GM19467 (cell line): Measurements from ENCODE around the gene CYGB.

Experiments
- ATAC-seq: cut with Tn5 transposase; IDR thresholded peaks from one replicate; pipeline ENCODE4 v1.9.1; 2021; ENCODE audit warnings: mild to moderate bottlenecking, moderate library complexity; ENCODE audit not compliant: unreplicated experiment

The CYGB gene

DNA sequence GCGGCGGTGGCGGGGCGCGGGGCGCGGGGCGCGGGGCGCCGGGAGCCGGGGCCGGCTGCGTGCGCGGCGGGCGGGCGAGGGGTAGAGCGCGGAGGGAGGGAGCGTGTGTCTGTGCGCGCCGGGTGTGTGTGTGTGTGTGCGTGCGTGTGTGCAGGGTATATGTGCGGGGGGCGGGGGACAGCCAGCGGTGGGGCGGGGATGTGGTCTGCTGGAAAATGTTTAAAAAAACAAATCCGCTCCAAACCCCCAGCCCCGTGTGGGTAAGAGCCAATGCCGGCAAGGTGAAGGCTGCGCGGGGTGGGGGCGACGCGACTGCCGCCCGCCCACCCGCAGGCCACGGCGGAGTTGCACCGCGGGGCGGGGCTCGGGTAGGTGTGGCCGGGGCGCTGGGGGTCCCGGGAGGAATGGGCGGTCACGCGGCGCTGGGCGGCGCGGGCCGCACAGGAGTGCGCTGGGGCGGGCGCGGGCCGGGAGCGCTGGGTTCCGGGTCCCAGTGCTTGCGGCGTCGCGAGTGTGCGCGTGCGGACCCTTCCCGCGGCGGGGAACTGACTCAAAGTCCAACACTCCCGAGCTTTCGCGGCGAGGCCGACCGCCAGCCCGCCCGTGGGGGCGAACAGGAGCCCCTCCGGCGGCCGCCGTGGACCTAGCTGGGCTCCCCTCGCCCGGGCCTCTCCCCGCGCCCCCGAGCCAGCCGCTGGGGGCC, at the start of gene CYGB:
CYGB (minus strand) TSS at position 132 of the 703 bp plus-strand sequence. CDS start 167 bp downstream, outside the sequence.
- no peak for ATAC-seq

DNA sequence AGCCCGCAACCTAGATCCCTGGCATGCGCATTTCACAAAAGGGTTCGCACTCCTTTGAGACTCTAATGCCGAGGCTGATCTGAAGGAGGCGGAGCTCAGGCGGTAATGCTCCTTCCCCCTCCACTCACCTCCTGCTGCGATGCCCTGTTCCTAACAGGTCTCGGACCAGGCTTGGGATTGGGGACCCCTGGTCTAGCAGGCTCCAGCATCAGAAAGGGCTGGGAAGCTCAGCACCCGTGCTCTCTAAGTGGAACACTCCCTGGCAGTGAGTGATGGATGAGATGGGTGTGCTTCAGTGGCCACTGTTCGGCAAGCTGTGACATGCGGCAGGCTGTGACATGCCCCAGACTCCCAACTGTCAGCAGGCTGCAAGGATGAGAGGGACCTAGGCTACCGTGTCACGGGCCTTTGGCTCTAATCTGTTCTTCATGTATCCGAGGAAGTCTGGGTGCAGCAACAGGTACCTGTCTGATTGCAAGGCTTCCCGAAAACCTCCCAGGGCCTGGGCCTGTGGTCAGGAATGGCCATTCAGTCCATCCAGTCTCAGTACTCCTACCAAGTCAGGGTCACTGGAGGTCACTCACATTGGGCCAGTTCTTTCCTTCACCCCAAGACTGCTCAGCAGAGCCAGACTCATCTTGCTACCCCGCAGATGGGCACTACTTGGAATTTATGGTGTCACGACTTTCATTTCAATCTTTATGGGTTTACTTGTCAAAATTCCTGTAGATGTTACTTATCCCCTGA, 49.4 kb upstream of the CYGB start:
- no peak for ATAC-seq

DNA sequence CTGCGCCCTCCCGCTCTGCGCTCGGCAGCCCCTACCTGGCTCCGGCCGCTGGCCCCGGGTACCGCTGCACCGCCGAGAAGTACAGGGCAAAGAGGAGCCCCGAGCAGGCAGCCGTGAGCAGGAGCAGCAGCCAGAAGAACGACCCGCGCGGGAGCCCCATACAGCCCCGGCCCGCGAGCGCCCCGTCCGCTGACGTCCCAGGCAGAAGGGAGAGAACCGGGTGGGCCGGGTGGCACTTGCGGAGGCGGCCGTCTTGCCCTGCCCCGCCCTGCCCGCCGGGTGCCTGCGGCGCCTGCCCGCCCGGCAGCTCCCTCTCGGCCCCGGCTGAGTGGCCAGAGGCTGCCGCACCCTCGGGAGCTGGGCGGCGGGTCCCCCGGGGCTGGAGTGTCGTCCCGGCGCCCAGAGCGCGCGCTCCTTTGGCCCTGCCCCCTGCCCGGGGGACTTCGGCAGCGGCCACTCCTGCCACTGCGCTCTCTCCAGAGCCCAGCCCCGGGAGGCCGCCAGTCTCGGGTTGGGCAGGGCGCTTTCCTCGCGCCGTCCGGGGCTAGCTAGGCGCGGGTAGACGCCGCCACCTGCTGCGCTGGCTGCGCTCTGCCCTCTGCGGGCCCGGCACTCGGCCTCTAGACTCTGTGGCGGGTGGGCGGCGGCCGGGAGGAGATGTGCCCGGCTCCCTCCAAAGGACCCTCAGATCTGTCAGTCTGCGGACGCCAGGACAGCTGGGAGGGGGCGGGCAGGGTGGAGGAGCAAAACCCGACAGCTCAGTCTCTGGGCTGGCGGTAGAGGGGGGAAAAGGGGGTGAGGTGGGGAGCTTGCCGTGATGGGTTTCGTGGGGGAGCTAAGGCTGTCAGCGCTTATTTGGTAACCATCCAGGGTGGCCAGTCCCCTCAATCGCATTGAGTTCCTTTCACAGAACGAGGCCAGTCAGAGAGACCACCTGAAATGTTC, 48.4 kb upstream of the CYGB start, which contains the start of gene ST6GALNAC2:
ST6GALNAC2 (minus strand) TSS at position 212 of the 945 bp plus-strand sequence; CDS start at position 160, 52 bp downstream.
- ATAC-seq: no peak

DNA sequence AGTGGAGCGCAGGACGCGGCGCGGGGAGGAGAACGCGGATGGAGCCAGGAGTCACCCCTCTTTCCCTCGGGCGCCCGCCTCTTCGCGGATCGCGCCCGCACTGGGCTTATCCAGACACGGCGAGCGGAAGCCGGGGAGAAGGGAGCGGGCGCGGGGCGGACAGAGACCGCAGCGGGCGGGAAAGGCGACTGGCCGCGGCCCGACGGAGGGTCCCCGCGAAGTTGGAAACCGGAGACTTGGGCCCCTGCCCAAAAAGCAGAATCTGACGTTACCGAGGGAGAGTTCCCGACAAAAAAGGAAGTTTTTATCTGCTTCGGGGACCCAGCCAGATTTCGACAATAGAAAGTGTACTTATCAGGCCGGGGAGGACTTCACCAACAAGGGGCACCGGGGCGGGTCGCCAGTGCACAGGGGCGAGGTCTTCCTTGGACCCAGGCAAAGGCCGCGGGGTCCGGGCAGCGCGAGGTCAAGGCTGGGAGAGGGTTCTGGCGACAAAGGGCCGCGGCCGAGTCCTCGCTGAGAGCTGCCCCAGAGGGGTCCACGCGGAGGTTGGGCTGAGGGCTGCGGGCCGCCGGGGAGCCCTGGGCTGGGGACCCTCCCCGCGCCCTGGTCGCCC, 47.6 kb upstream of the CYGB start:
- ATAC-seq: no peak

DNA sequence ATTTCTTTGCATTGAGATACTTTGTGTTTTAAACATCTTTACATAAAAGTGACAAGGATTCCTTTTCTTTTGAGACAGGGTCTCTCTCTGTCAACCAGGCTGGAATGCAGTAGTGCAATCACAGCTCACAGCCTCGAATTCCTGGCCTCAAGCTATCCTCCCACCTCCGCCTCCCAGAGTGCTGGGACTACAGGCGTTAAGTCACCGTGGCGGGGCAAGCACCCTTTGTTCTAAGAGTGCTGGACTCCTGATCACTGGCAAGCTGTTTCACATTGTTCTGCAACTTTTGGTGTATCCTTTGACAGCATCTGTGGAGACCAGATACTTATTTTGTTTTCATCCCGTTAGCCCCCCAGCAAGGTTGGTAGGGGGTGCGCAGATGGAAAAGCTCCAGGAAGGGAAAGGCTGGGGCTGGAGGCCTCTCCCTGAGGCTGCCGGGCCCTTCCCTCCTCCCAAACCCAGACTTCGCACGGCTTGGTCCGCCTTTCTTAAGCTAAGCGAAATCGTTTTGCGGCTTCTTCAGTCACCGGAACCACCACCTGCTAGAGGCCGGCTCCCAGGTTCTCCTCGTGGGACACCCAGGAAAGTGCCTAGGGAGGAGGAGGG, 47.0 kb upstream of the CYGB start:
- ATAC-seq: no peak

DNA sequence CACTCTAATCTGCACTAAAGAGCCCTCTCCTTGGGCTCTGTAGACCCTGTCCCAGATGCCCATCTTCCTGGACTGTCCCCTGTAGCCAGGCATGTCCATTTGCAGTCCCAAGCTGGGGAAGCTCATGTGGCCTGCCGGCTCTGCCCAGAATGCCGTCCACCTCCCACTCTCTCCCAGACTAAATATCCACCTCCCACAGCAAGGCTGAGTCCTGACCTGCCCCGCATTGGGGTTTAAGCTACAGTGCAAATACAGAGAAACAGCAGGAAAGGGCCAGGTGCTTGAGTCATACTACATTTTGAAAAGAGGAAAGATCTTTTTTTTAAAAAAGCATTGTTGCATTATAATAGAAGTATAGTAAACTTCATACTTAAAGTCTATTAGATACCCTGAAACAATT, 45.2 kb upstream of the CYGB start:
- no peak for ATAC-seq

DNA sequence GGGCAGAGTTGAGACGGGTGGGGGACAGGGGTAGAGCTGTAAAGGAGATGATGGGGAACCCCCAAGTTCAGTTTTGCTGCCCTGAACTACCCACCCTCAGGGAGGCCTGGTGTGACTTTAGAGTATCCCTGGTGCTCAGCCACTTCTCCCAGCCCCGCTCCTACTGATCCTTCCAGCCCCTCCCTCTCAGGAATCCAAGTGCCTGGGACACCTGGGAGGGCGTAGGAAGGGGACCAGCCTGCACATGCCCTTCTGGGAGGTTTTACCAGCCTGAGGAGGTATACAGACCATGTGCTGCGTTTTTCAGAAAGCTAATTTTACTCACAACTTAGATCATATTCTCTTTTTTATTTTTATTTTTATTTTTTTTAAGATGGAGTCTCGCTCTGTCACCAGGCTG, 44.0 kb upstream of the CYGB start:
- no peak for ATAC-seq

DNA sequence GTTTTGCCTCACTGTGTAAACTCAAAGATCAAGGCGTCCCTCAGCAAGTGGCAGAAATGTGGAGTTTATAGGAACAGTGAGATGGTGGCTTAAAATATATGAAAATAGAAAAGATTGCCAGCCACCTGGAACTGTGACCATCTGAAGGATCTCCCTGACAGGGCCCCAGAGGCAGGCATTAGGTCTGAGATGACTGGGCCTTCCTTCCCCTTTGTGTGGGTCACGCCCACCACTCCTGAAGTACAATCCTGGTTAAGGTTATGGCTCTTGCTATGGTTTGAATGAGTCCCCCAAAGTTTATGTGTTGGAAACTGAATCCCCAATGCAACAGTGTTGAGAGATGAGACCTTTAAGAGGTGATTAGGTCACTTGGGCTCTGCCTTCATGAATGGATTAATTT, 41.8 kb upstream of the CYGB start:
- ATAC-seq: no peak

DNA sequence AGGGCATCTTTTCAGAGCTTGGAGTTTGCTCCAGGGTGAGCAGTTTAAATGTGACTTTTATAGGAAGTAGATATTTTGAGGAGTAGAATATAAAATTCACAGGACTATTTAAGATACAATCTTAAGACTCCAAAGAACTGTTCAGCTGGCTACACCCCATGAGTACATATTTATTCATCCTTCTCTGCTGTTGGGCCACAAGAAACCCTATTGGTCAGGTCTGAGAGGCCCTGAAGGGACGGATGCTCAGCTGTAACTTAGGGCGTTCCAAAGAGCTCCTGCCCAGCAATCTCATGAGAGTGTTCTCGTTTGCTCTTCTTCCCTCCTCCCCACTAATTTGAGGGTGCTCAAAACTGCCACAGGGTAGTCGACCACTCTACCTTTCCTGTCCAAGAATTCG, 40.9 kb upstream of the CYGB start:
- ATAC-seq: no peak

DNA sequence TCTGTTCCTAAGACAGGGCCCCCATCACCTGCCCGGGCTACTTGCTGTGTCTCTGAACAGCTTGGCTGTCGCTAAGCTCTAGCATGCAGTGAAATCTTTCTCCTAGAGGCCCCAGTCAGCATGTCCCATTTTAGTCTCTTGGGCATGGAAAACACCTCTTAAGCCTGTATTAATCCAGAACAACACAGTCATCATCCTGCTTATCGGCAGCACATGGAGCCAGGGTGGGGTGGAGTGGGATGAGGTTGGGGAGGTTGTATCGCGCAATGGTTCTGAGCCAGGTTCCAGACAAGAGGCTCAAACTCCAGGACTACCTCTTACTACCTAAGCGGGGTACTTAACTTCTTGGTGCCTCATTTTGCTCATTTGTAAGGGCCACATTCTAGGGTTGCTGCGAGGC, 40.4 kb upstream of the CYGB start:
- no peak for ATAC-seq

DNA sequence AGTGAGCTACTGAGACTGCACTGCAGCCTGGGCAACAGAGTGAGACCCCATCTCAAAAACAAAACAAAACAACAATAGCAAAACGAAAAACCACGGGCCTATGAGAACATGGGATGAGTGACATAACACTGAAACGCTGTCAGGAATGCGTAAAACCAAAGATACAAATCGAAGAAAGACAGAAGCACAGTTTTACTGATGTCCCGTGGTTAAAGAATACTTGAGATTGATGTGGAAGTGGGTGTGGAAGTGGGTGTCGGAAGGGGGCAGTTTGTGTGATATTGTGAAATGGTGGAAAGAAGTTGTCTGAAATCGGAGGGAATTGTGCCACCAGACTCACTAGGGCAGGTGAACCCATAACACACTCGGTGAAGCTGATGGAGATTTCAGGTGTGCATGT, 38.7 kb upstream of the CYGB start:
- ATAC-seq: no peak

DNA sequence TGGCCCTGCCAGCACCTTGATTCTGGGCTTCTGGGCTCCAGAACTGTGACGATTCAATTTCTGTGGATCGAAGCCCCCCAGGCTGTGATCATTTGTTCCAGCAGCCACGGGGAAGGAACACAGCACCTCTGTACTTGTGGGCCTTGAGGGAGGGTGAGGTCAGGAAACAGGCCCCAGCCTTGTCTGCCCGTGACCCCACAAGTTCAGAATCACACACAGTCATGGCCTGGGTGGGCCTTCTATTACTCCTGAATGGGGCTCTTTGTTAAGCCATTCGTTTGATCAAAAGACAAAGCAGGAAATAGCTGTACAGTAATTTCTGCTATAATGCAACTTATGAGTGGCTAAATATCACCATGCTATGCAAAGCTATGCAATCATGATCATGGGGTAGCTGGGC, 38.1 kb upstream of the CYGB start:
- ATAC-seq: no peak

DNA sequence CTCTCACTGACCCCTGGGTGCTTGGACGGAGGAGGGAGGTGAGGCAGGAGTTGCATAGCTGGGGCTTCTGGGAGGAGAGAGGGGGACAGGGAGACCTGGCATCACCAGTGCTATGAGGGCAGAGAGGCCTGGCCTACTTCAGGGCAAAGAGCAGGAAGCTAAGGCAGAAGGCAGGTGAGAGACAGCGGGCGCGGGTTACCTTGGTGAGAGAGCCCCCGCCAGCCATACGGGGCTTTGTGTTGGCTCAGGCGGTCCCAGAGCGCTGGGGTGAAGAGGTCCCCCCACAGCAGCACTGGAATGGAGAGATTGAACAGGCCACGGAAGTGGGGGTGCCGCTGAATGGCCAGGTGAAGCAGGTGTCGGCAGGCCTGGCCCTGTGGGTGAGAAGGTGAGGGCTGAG, 36.7 kb upstream of the CYGB start:
- no peak for ATAC-seq

DNA sequence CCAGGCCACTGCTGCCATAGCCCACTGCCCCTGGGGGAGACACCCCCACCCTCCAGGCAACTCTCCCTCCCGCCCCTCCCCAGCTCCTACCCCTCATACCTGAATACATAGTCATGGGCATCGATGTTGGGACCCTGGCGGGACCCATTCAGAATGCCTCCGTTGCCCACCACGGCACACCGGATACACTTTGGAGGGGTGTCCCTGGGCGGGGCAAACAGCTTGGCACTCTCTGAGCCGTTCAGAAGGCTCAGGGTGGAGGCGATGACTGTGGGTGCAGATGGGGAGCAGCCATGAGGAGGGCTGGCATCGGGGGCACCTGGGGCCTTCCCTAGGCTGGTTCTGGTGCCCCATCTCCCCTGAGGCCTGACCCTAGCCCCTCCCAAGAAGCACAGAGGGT, 35.6 kb upstream of the CYGB start:
- ATAC-seq: no peak

DNA sequence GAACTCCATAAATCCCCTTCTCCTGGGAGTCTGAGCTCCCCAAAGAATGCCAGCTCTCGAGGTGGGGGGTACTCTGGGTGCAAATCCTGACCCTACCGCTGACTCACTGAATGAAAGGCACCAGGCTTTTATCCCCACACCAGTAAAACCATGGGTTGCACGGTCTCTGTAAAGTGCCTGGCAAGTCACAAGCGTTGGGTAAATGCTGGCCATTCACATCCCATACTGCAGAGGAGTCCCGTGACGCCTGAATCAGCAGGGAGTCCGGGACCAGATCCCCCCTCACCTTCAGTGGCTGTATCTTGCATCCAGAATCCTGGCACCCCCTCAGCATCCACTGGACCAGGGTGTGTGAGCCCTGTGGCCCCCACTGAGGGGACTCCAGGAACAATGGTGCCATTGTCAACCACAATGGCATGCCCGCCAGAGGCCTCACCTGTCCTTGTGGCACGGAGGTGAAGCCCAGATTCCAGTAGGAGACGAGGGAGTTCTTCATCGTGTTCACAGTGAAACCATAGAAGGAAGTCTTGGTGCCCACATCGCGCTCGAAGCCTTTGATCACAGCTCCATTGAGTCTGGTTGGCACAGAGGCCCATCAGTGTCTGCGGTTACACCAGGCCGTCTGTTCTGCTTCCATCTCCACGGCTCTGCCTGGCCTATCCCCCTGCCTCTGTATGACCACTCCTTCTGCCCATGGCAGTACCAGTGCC, 34.8 kb upstream of the CYGB start:
- ATAC-seq: no peak

DNA sequence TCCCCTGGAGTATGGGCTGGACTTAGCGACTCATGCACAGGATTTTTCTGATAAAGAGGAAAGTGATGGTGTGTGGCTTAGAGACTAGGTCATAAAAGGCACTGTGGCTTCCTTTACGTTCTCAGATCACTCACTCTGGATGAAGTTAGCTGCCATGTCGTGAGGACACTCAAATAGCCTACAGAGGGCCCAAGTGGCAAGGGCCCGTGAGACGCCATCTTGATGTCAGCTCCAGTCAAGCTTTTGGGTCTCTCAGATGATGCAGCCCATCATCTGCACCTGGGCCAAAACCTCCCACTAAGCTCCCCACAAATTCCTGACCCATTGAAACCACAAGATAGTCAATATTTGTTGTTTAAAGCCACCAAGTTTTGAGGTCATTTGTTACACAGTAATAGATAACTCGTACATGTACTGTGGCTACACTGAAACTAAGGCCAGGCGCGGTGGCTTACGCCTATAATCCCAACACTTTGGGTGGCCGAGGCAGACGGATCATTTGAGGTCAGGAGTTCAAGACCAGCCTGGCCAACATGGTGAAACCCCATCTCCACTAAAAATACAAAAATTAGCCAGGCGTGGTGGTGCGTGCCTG, 33.5 kb upstream of the CYGB start:
- no peak for ATAC-seq

DNA sequence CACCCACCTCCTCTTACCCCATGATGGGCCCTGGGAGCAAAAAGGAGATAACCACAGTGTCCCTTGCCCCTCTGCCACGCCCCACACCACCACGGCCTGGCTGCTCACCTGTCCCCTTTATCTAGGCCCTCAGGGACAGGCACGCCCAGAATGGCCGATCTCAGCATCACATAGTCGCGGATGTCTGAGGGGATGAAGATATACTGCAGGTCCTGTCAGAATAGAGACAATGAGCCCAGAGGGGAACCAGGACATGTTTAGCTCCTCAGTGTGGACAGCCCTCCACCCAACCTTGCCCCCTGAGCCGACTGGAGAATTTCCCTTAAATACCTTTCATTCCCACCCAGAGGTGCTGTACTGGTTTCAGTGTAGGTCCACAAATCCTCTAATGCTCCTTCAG, 32.9 kb upstream of the CYGB start:
- ATAC-seq: no peak

DNA sequence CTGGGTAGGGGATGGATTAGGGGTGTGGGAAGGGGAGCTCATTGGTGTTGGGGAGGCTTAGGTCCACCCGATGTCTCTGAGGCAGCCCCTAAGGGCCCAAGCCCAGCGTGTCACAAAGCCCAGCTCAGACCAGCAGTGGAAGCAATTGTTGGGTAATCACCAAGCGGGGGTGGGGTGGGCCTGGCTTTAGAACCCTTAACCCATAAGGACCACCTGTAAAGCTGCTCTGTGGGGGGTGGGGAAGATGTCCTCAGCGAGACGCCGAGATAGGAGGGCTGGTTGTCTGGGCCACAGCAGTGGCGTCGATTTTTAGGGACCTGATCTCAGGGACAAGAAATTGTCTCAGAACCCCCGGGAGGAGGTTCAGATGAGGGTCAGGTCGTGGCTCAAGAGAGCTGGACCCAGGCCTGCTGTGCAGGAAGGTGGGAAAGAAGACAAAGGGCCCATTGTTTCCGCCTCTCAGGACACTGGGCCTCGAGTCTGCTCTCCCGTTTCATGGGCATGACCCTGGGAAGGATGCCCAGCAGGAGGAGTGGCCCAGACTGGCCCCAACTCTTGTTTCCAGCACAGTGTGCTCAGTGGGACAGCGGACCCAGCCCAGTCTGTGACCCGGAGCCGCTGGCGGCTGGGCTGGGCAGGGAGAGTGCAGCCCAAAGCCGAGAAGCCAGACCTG, 32.2 kb upstream of the CYGB start:
- no peak for ATAC-seq

DNA sequence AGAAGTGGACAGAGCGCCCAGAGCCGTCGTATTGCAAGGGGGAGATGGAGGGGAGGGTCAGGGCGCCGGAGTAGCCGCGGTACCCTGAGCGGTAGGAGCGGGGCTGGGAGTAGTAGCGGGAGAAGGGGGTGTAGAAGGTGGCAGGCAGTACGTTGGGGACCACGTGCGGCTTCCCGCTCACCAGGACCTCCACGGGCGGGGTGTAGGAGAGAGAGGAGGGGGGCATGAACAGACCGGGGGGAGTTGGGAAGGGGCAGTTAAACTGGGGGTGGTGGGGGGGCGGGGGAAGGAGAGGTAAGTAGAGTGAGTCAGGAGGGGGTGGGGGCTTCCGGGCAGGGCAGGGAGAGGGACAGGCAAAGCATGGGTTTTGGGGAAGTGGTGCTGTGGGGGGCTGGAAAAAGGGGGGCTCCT, 31.3 kb upstream of the CYGB start:
- ATAC-seq: no peak
